ENCODE results near the gene ARMC9. TPM values are rescaled to one million over a fixed set of nuclear protein-coding genes. Genes with fewer than 3 reads are reported as not detected.
"Not testable (repeated sequence)": the region's sequence is repeated elsewhere in the genome, so short reads cannot be mapped to it uniquely, and the experiment has no call there.

ARMC9 gene
- total RNA-seq, 4 donors from 2014 or later = 2.8 to 15.9 (median 6.6) TPM

- no peak for DNase-seq (ENCODE audit: low spot score)
- no peak for ATAC-seq (ENCODE audit: low FRiP score)
- TF ChIP-seq CTCF (IDR thresholded peaks at IDR 0.05) = no peak
These were observed 99.7 kb downstream of the ARMC9 start for GRCh38 chr2:231298091-231298490.

- ATAC-seq (ENCODE audit: low FRiP score) (no peak), DNase-seq (ENCODE audit: low spot score) (no peak)
- no peak for TF ChIP-seq CTCF (IDR thresholded peaks at IDR 0.05)
These were observed 100.8 kb downstream of the ARMC9 start for GRCh38 chr2:231299267-231299666.

GRCh38 chr2:231300020-231300721, 101.7 kb downstream of the ARMC9 start:
- no peak for TF ChIP-seq CTCF (IDR thresholded peaks at IDR 0.05)
- no peak for DNase-seq (ENCODE audit: low spot score)
- ATAC-seq (ENCODE audit: low FRiP score) = no peak

GRCh38 chr2:231300722-231301076, 102.3 kb downstream of the ARMC9 start:
- DNase-seq (ENCODE audit: low spot score) (no peak), ATAC-seq (ENCODE audit: low FRiP score) (no peak)
- TF ChIP-seq CTCF (IDR thresholded peaks at IDR 0.05) = no peak

- ATAC-seq (ENCODE audit: low FRiP score); DNase-seq (ENCODE audit: low spot score): not testable (repeated sequence)
These were observed 105.8 kb downstream of the ARMC9 start for GRCh38 chr2:231304259-231304658.

GRCh38 chr2:231305221-231305620, 106.8 kb downstream of the ARMC9 start:
- no peak for ATAC-seq (ENCODE audit: low FRiP score)
- no peak for TF ChIP-seq CTCF (IDR thresholded peaks at IDR 0.05)

GRCh38 chr2:231306791-231307393, 108.5 kb downstream of the ARMC9 start:
- DNase-seq (ENCODE audit: low spot score) (no peak), ATAC-seq (ENCODE audit: low FRiP score) (no peak)
- no peak for TF ChIP-seq CTCF (IDR thresholded peaks at IDR 0.05)

More at GRCh38 chr2:231305221-231305620, 106.8 kb downstream of the ARMC9 start:
- DNase-seq (ENCODE audit: low spot score) = no peak

Data from omental fat pad (tissue), 4 donors.